OCI-LY3 (cell line): Measurements from ENCODE around the gene EGFL7.

Experiments used
- CTCF ChIP-seq: fragments of 200-600, 300-600 bp; sonication (generic); IDR thresholded peaks from 2 replicates; pipeline ENCODE4 v1.5.1; 2014; ENCODE audit warnings: antibody characterized with exemption, low read length, low read depth
- EZH2phosphoT487 ChIP-seq: fragments of 200-600 bp; shearing (Covaris generic); IDR thresholded peaks from 2 replicates; pipeline ENCODE4 v1.6.1; 2018; ENCODE audit warnings: antibody characterized with exemption, mixed run types, low read depth

- TF ChIP-seq CTCF, result no peak
- TF ChIP-seq EZH2phosphoT487, result no peak
Measured at GRCh38 chr9:136667940-136668760, 5.4 kb downstream of the EGFL7 start.
